NCI-H2107 treated with DMSO at 0.1 percent for 48 hours (cell line): ENCODE results near the gene RFPL2.
"Not testable (repeated sequence)": the region's sequence is repeated elsewhere in the genome, so short reads cannot be mapped to it uniquely, and the experiment has no call there.

Experiments
- DNase-seq: peaks from one replicate; lab custom pipeline; 2025; ENCODE audit not compliant: unreplicated experiment; lab: John Stamatoyannopoulos, UW

The RFPL2 gene

DNA sequence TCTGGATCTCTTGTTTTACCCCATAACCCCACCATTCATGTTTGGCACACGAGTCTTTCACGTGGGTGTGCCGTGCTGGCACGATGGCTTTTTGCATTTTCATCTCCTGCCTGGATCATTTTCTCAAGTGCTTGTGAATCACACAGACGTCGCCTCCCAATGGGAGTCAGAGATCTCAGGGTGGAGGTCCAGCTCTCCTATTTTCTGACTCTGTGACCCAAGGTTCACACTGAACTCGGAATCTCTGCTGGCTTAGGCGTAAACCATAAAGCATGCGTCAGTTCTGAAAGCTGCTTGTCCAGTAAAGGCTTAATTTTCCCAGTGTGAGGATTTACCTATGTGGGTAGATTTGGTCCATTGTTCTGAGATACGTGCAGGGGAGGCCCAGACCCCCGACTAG is 29.8 kb downstream of the RFPL2 start:
- no peak for DNase-seq

DNA sequence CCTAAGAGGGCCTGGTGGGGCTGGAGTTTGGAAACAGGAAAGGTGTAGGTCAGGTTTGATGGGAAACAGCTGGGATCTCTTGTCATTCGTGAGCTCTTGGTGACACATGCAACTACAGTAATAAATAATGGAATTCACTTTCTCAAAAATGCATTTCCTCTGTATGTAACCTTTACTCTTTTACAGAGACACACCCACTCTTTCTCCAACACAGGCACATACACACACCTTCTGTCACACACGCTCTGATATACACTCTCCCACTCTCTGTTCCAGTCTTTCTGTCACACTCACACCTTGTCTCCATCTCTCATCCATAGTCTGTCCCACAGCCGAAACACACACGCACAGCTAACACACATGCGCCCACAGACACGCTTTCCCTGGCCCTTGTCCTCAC is 39.2 kb downstream of the RFPL2 start:
- no peak for DNase-seq

GRCh38 chr22:32164075-32164860 is 40.6 kb downstream of the RFPL2 start:
- no peak for DNase-seq

DNA sequence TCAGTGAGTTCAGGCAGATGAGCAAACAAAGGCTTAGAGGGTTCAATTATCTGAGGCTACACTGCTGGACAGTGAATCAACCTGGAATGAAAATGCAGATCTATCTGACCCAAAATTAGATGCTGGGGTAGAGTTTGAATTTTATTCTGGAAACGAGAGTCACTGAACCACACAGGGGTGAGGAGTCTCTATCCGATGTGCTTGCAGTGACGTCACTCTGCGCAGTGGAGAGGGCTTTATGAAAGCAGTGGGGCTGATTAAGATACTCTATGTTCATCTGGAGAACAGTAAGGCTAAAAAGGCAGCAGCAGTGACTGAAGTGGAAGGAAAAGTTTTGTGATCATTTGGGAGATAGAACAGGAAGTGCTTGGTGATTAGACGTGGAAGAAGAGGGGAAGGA is 44.5 kb downstream of the RFPL2 start:
- DNase-seq: not testable (repeated sequence)

DNA sequence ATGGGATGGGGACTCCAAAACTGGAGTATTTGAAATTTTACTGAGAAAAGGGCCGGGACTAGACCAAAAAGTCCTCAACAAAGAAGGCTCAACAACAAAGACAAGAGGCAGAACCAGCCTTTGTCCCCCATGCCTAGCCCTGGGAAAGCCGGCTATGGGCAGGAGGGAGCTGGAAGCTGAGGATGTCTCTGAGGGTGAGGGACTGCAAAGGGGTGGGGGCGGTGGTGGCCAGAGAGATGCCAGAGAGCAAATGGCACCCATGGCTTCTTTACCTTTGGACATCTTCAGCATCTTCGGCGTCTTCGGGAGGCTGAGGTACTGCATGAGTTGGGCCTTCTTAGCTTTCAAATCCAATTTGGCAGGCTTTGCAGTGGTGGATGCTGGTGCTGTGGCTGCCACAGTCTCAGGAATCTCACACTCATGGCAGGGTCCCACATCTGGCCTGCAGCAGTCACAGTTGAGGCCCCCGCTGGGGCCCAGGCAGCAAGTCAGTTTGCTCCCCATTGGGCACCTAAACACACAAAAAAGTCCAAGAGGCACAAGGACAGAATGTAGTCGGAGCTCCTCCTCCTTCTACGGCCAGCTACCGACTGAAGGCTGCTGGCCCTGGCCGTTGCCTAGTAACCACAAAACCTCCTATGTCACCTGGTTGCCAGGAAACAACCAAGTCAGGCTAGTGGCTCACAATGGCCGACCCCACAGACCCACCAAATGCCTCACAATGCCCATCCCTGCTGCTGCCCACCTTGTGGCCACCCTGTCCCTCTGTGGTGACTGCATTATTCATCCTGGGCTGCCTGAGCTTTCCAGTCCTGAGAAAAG is 46.0 kb downstream of the RFPL2 start, which contains the start of gene C22orf42:
C22orf42 (minus strand) TSS at position 592 of the 822 bp plus-strand sequence; CDS start at position 504, 88 bp downstream.
- no peak for DNase-seq

DNA sequence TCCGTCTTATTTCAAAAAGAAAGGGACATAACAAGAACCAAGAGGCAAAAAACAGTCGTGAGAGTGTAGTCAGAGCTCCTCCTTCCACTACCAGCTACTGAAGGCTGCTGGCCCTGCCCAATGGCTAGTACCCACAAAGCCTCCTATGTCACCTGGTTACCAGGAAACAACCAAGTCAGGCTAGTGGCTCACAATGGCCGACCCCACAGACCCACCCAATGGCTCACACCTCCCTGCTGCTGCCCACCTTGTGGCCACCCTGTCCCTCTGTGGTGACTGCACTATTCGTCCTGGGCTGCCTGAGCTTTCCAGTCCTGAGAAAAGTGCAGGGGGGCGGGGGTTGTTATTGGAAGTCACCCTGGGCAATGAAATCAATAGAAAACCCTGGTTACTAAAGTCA is 47.2 kb downstream of the RFPL2 start:
- DNase-seq: not testable (repeated sequence)

GRCh38 chr22:32154727-32155126 is 50.1 kb downstream of the RFPL2 start:
- not testable (repeated sequence) for DNase-seq

DNA sequence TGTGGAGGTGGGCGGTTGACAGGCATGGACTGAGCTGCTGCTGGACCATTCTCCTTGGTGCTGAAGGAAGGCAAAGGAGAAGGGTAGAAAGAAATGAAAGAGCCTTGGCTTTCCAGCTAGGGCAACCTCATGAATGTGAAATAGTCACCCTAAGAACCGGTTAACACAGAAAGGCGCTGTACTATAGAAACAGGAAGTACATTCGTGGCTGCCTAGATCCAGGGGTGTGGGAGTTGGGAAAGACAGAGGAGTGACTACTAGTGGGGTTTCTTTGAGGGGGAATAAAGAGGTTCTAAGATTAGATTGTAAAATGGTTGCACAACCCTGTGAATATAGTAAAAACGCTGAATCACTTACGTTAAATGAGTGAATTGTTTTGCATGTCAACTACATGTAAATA is 53.2 kb downstream of the RFPL2 start:
- not testable (repeated sequence) for DNase-seq

DNA sequence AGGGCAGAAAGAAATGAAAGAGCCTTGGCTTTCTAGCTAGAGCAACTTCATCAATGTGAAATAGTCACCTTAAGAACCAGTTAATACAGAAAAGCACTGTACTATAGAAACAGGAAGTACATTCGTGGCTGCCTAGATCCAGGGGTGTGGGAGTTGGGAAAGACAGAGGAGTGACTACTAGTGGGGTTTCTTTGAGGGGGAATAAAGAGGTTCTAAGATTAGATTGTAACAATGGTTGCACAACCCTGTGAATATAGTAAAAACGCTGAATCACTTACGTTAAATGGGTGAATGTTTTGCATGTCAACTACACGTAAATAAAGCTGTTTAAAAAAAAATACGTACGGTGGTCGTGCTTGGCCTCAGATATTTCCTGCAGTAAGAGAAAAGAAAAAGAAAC is 54.2 kb downstream of the RFPL2 start:
- DNase-seq: not testable (repeated sequence)

DNA sequence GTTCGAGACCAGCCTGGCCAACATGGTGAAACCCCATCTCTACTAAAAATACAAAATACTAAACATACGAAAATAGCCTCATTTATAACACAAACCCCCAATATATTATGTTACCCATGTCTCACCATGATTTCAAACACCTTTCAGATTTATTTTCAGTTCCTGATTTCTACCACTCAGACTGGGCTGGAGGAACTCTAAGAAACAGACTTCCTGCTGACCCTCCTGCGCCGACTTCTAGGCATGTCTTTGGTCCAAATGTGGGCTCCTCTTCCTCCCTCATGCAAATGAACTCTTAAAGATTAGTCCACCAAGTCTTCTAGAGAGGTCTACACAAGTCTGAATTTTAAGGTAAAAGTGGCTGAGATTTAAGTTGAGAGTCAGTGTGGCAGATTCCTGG is 56.5 kb downstream of the RFPL2 start:
- not testable (repeated sequence) for DNase-seq

DNA sequence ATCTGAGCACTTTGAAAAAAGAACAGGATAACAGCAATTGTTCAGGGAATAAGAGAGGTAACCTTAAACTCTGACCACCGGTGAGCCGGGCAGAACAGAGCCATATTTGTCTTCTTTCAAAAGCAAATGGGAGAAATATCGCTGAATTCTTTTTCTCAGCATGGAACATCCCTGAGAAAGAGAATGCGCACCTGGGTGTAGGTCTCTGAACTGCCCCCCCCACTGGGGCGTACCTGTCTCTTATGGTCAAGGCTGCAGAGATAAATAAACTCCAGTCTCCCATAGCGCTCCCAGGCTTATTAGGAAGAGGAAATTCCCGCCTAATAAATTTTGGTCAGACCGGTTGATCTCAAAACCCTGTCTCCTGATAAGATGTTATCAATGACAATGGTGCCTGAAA is 57.7 kb downstream of the RFPL2 start:
- DNase-seq: not testable (repeated sequence)

- no peak for DNase-seq
Measured at GRCh38 chr22:32144496-32145274, 60.2 kb downstream of the RFPL2 start.

- DNase-seq: no peak
Measured at GRCh38 chr22:32142600-32142999, 62.3 kb downstream of the RFPL2 start.

DNA sequence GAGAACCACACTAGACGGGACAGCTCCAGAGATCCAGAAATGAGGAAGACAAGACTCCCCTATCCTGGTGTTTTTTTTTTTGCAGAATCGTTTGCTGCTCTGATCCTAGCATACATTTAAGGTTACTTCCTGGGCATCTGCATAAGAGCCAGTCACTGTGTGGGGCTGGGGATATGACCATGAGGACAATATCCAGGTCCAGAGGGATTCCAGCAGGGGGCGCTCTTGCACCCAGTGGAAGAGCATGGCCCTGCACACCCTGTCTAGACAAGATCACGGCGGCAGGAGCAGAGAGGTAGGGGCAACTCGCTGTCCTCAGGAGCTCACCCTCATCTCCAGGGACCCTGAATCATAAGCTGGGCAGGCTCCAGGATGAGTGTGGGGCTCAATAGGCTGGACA is 64.2 kb downstream of the RFPL2 start:
- DNase-seq: not testable (repeated sequence)
